HG03135 (cell line): ENCODE measurements around the gene RNF111.
"Not testable (repeated sequence)": the region's sequence is repeated elsewhere in the genome, so short reads cannot be mapped to it uniquely, and the experiment has no call there.

ENCODE experiments used
- ATAC-seq: cut with Tn5 transposase; IDR thresholded peaks from one replicate; pipeline ENCODE4 v1.9.1; 2021; ENCODE audit warnings: mild to moderate bottlenecking, moderate library complexity; ENCODE audit not compliant: unreplicated experiment

RNF111 gene

DNA sequence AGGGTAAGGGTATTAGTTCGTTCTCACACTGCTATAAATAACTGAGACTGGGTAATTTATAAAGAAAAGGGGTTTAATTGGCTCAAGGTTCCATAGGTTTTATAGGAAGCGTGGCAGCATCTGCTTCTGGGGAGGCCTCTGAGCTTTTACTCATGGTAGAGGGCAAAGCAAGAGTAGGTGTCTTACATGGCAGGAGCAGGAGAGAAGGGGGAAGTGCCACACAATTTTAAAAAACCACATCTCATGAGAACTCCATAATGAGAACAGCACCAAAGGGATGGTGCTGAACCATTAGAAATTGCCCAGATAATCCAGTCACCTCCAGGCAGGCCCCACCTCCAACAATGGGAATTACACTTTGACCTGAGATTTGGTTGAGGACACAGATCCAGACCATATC is 12.2 kb downstream of the RNF111 start:
- ATAC-seq: no peak

DNA sequence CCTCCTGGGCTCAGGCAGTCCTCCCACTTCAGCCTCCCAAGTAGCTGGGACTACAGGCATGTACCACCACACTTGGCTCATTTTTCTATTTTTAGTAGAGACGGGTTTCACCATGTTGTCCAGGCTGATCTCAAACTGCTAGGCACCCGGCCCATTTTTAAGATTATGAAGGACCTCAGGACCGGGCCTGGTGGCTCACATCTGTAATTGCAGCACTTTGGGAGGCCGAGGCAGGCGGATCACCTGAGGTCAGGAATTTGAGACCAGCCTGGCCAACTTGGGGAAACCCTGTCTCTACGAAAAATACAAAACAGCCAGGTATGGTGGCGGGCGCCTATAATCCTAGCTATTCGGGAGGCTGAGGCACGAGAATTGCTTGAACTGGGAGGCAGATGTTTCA is 12.8 kb downstream of the RNF111 start:
- not testable (repeated sequence) for ATAC-seq

DNA sequence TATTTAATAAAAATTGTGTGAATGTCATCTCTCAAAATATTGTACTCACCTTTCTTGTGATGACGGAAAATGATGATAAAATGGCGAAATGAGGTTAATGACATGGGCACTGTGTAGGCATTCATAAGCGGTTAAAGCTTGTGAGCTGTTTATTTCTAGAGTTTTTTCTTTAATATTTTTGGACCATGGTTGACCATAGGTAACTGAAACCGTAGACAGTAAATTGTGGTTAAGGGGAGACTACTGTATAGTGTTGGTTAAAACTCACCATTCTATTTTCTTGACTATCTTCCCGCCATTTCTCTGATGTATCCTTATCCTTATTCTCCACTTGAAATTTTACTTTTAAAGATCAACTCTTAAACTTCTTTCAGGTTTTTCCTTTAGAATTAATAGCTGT is 14.5 kb downstream of the RNF111 start:
- no peak for ATAC-seq

DNA sequence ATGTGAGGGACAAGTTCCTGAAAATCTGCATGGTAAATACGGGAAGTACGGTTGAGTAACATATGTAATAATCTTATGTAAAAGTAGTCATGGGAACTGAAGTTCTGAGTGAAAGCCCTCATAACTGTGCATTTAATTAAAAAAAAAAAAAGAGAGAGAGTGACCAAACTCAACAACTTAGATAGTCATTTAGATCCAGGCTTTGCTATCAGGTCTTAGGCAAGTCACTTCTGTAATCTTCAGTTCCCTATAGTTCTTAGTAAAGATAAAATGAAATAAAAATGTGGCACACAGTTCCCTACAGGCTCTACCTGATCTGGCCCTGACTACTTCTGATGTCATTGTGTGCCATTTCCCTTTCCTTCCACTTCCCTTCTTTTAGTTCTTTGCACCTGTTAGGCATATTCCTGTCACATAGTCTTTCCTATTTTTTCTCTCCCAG is 15.0 kb downstream of the RNF111 start:
- no peak for ATAC-seq

DNA sequence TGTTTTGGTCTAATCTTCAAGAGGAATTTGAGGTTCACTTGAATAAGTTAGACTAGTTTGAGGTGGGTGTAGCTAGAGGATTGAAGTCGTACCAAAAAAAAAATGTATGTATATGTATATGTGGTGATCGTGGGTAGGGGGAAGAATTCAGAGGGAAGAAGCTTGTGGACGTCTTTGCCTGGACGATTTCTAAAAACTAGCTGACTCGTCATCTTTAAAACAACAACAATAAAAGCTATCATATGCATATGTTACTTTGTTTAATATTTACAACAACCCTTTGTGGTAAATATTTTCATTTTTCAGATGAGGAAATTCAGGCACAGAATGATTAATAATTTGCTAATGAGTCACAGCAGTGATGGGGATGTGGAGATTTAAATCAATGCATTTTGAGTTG is 18.1 kb downstream of the RNF111 start:
- no peak for ATAC-seq

DNA sequence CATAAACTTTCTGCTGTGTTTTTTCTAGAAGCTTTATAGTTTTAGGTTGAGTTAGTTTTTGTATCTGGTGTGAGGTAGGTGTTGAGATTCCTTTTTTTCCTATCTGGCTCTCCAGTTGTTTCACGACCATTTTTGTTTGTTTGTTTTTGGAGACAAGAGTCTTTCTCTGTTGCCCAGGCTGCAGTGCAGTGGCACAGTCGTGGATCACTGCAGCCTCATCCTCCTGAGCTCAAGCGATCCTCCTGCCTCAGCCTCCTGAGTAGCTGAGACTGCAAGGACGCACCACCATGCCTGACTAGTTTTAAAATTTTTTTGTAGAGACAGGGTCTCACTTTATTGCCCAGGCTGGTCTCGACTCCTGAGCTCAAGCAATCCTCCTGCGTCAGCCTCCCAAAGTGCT is 20.6 kb downstream of the RNF111 start:
- ATAC-seq: no peak

DNA sequence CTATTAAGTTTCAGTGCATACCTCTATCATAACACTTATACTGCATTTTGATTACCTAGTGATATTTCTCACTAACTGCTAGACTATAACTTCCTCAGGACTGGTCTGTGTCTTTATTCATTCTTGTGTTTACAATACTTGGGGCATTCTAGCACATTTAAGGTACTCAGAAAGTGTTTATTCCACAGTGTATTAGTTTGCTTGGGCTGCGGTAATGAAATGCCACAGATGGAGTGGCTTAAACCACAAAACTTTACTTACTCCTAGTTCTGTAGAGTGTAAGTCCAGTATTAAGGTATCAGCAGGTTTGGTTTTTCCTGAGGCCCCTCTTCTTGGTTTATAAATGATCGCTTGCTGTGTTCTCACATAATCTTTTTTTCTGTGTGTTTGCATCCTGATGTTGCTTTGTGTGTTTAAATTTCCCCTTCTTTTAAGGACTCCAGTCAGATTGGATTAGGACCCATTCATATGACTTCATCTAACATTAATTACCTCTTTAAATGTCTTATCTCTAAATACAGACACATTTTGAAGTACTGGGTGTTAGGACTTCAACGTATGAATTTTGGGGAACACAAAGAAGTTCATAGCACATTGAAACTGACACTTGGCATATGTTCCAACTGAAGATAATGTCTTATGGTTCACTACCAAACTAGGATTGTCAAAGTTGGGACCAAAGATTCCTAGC is 23.9 kb downstream of the RNF111 start:
- ATAC-seq: no peak

DNA sequence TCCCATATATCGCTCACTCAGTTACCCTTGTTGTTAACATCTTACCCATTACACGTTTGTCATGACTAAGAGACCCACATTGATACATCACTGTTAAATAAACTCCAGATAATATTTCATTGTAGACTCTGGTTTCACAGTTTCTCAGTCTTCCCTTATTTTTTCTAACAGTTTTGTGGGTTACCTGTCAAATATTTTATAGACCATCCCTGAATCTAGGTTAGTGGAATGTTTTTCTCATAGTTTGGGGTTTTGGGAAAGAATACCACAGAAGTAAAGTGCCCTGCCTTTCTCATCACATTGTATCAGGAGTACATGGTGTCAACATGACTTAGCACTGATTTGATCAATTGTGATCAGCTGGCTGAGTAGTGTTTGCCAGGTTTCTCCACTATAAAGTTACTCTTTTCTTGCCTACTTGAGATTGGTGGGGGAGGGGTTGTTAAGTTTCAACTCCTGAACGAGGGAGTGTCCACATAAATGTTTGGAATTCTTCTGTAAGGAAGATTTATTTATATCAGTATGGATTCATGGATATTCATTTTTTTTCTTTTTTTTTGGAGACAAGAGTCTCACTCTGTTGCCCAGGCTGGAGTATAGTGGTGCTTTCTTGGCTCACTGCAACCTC is 25.9 kb downstream of the RNF111 start:
- no peak for ATAC-seq

DNA sequence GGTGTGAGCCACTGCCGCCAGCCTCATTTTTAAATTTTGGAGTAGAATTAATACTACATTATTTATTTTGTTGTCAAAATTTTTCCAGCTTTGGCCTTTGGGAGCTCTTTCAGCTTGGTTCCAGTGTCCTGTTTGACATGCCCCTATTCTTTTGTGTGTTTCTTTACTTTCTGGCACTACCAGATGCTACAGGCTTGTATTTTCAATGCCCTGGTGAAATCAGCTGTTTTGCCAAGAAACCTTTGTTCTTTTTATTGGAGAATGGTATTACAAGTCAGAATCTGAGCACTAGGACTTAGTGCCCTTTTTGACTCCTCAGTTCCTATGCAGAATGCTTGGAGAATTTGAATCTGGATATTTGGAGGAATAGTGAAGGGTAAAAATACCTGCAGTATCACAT is 26.6 kb downstream of the RNF111 start:
- no peak for ATAC-seq

DNA sequence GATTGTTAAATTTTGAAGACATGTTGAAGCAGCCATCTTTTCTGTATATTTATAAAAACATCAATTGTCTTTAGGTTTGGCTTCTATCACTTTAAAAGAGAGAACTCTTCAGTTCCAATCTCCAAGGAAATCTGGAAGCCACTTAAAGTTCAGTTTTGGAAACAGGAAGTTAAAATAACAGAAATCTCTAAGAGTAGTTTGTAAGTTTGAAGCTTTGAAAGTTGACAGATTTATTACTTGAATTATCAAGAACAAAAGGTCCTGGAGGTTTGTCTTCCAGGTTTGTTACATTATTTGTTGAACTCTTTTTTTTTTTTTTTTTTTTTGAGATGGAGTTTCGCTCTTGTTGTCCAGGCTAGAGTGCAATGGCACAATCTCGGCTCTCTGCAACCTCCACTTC is 30.0 kb downstream of the RNF111 start:
- ATAC-seq: no peak

DNA sequence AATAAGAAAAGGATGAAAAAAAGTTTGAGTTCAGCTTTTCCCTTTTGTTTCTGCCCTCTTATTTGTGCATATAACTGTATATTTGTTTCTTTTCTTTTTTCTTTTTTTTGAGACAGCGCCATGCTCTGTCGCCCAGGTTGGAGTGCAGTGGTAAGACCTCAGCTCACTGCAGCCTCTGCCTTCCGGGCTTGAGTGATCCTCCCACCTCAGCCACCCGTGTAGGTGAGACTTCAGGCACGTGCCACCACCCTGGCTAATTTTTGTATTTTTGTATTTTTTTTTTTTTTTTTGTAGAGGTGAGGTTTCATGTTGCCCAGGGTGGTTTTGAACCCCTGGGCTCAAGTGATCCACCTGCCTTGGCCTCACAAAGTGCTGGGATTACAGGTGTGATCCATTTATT is 31.4 kb downstream of the RNF111 start:
- ATAC-seq: no peak

DNA sequence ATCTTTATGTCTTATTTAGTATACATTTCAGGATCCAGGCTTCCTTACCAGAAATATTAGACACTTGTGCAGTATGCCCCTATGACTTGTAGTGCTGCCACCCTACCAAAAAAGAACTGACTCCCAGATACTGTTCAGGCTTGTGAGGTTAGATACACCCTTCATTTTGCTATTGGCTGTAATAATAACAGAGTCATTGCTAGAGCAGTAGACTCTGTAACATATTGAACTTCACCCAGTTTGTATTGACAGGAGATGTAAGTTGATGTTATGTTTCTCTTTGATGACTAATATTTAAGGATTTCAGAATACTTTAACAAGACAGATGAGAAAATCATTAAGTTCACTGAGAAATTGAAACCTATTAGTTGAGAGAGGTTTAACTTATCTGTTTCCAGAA is 32.9 kb downstream of the RNF111 start:
- no peak for ATAC-seq

DNA sequence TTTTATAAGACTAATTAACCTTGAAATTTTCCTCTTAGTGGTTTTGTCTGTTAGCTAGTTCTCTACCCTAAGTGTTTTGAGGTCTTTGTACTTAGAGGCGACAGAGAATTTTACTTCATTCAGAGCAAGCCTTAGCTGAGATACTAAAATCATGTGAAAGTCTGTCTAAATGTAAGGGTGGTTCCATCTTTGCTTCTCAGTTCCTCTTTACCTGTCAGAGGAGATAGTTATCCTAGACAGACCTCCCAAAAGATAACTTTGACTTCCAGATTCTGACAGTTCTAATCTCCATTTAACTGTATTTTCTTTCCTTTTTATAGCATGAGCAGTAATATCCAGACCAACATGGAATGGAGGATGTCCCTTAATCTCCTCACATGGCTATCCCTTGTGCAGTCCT is 34.7 kb downstream of the RNF111 start:
- no peak for ATAC-seq

DNA sequence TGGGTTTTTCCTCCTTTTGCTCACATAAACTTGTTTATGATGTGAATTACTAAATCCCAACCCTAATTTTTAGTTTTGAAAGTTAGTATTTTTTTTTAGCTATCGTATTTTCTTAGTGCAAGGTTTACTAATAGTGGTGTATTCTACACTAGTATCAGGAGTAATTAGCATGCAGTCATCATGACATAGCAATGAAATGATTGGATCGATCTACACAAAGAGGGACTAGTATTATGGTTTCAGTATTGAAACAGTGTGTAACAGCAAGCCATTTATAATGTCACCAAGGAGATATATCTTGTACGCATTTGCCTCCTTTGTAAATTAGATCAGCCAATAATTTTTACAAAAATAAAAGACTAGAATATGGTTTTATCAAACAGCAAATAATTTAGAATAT is 38.7 kb downstream of the RNF111 start:
- ATAC-seq: no peak

DNA sequence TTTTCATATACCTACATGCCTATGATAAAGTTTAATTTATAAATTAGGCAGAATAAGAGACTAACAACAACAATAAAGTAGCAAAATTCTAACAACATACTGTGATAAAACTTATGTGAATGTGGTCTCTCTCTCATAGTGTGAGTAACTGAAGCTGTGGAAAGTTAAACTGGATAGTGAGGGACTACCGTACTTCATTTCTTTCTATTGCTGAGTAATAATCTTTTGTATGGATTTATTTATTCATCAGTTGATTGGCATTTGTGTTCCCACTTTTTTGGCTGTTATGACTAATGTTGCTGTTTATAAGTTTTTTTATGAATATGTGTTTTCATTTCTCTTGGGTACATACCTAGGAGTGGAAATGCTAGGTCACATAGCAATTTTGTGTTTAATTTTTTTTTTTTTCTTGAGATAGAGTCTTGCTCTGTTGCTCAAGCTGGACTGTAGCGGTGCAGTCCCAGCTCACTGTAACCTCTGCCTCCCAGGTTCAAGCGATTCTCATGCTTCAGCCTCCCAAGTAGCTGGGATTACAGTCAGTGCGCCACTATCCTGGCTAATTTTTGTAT is 41.0 kb downstream of the RNF111 start:
- ATAC-seq: no peak

DNA sequence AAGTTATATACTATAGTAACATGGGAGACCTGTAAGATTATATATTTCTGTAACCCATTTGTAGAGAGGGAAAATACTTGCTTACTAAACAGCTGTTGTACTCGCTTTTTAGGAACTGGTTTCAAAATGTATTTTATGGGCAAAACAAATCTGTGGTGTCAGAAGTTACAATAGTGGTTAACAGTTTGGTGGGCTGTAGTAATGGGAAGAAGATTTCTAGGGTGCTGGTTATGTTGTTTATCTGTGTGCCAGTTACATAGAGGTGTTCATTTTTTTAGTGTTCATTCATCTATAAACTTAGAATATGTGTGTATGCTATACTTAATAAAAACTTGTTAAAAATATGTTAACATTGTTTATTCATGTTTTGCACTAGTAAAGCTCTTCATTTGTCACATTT is 42.1 kb downstream of the RNF111 start:
- no peak for ATAC-seq

DNA sequence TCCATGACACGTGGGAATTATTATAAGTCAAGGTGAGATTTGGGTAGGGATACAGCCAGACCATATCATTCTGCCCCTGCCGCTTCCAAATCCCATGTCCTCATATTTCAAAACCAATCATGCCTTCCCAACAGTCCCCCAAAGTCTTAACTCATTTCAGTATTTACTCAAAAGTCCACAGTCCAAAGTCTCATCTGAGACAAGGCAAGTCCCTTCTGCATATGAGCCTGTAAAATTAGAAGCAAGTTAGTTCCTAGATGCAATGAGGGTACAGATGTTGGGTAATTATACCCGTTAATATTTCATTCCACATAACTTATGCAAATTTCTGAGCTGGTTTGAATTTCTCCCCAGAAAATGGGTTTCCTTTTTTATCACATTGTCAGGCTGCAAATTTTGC is 47.7 kb downstream of the RNF111 start:
- no peak for ATAC-seq

DNA sequence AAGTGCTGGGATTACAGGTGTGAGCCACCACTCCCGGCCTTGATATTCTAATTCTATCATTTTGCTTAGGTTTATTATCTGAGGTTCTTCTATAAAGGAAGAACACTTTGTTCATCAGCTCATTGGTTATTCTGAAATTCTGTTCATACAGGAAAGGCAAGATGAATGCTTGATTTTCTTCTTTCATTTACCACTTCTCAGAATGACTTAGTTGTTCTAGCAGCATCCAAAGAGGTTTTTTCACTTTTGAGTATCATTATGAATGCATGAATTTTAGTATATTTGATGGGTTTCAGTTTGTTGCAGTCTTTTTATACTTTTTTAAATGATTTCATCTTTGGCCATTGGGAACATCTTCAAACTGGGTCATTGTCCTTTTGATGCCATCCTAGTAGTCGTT is 51.8 kb downstream of the RNF111 start:
- ATAC-seq: no peak

DNA sequence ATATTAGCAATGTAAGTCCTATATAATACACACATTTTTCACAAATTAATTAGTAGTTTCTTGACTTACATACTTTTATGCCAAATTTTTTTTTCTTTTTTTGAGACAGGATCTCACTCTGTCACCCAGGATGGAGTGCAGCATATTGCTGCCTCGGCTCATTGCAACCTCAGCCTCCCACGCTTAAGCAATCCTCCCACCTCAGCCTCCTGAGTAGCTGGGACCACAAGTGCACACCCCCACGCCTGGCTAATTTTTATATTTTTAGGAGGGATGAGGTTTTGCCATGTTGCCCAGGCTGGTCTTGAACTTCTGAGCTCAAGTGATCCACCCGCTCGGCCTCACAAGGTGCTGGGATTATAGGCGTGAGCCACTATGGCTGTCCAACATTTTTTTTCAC is 54.6 kb downstream of the RNF111 start:
- no peak for ATAC-seq

DNA sequence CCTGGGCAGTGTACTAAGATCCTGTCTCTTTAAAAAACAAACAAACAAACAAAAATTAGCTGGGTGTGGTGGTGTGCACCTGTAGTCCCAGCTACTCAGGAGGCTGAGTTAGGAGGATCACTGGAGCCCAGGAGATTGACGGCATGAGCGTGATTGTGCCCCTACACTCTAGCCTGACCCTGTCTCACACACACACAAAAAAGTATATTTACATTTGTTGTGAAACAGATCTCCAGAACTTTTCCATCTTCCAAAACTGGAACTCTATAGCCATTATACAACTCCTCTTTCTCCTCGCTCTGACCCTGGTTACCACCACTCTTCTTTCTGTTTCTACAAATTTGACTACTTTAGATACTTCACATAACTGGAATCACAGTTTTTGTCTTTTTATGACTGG is 61.4 kb downstream of the RNF111 start:
- no peak for ATAC-seq

DNA sequence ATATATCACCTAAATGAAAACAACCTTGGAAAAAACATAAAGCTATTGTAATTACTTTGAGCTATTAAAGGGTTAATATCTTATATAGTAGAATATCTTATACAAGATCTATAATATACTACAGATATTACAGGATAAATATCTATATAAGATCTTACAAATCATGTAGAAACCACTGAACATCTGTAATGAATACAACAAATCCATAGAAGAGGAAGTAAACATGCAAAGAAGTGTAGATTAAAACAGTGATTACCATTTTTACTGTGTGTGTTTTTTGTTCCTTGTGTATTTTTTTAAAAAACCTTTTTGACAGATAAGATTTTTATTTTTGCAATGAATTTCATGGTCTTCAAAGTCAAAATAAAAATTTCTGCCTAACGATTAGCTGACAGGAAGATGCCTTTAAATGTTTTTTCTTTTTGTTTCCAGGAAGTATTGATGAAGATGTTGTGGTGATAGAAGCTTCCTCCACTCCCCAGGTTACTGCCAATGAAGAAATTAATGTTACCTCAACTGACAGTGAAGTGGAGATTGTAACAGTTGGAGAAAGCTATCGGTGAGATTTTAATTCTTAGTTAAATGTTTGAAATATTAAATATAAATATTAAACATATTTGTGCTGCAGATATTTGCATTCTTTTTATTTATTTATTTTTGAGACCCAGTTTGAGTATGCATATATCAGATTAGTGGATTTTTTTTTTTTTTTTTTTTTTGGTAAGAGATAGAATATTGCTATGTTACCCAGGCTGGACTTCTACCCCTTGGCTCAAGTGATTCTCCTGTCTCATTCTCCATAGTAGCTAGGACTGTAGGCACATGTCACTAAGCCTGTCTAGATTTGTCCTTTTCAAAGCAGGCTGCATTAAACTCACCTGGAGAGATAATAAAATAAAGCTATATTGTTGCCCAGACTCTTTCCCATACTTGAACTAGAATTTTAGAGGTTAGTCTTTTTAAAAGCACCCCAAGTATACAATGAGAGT is 64.7 kb downstream of the RNF111 start:
- ATAC-seq: no peak
